Activated CD4-positive, CD25-positive, alpha-beta regulatory T cell treated with anti-CD3 and anti-CD28 coated beads, Interleukin-2, amount 50 U/mL, for 16 hours (primary cell): ENCODE results near the gene ZSWIM6.

Source experiments
- DNase-seq: peaks from one replicate; pipeline ENCODE4 v3.0.0-alpha.2; 2020; ENCODE audit warnings: low read depth, low spot score

The ZSWIM6 gene

DNA sequence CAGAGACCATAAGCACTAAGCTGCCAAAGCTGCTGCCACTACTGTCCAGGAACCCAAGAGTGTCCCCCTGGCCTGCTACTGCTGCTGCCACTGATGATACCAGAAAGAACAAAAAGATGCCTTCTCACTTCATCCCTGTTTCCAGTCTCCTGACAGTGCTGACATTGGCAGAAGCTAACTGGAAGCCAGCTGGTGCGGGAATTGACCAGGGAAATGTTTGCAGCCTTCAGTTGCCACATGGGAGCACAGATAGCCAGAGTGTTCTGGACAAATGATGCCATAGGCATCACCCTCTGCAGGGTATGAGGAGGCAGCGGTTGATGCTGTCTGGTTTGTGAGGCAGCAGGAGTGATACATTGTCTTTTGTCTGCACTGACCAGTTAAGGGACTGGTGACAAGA is 258.4 kb downstream of the ZSWIM6 start:
- no peak for DNase-seq

GRCh38 chr5:61591859-61592258 is 259.8 kb downstream of the ZSWIM6 start:
- DNase-seq, result no peak

DNA sequence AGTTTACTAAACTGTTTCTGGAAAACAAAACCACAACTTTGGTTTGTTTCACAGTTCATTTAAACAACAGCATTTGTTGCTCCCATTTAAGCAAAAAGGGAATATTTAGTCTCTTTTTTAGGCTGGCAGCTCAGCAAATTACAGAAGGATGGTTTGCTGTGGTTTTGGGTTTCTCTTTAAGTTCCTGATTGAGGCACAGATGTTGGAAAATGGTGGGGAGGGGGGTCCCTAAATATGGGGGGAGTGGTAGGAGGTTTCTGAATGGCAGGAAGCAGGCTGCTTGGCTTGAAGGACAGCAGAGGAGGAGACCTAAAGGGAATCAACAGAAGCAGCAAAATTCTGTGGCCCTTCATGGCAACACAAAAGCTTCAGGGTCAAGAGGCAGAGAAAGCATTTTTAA is 263.4 kb downstream of the ZSWIM6 start:
- DNase-seq, result no peak
